ENCODE results near the gene SMIM28. TPM values are rescaled to one million over a fixed set of nuclear protein-coding genes. Genes with fewer than 3 reads are reported as not detected.

The SMIM28 gene
- total and polyA plus RNA-seq, 9 of the 15 experiments (the other 6 are each of a cell fraction or from before 2014, with no cell fraction given): not detected

- Histone ChIP-seq H3K36me3 (ENCODE audit: control insufficient read depth, insufficient read depth, low read length) (no peaks in the 10 kb centered on the region), H3K9me3 (replicated peaks; ENCODE audit: control insufficient read depth, insufficient read depth, low read depth, low read length) (no peaks in the 10 kb centered on the region), H2AFZ (ENCODE audit: low read depth, low read length) (no peak overlapping the region), H3K9me1 (ENCODE audit: control insufficient read depth, insufficient read depth, low read length) (no peaks in the 10 kb centered on the region), H3K4me2 (ENCODE audit: insufficient read depth, low read length) (no peak overlapping the region; the same call in 1 of the 2 replicates), H3K27me3 (ENCODE audit: control insufficient read depth in 2 of 2, insufficient read depth in 2 of 2, low read length in 2 of 2) (peaks cover 24 to 26% of the 10 kb centered on the region in 2 experiments; a peak in 4 of 5 replicates), H4K20me1 (replicated peaks; ENCODE audit: control insufficient read depth, insufficient read depth, low read length) (no peaks in the 10 kb centered on the region), H3K9ac (ENCODE audit: insufficient read depth in 1 of 2, low read depth in 2 of 2, low read length in 2 of 2) (no peak overlapping the region), H3K79me2 (ENCODE audit: control insufficient read depth, insufficient read depth, low read length) (no peaks in the 10 kb centered on the region), H3K27ac (ENCODE audit: extremely low read depth, low read depth, low read length) (no peak overlapping the region), H3K4me1 (replicated peaks in 1 of 2; ENCODE audit: control insufficient read depth in 2 of 2, insufficient read depth in 2 of 2, low read length in 2 of 2) (no peaks in the 10 kb centered on the region; a peak in 3 of 5 replicates), H3K4me3 (no peak overlapping the region)
- WGBS (ENCODE audit: insufficient coverage, low coverage, missing lambda C conversion rate): under 1% methylated on average over 14 of the region's 14 CpGs
- TF ChIP-seq CEBPG (CRISPR knock-in tag; IDR thresholded peaks at IDR 0.05) (no peak), CEBPG (tag; conservative IDR thresholded peaks at IDR 0.05 in 1 of 2, IDR thresholded peaks at IDR 0.05 in 1 of 2) (no peak)
- in situ Hi-C loops (cut with MboI) (no loop called here), intact Hi-C loops (cut with micrococcal nuclease) (no loop called here)
- ATAC-seq (no peak), DNase-seq (ENCODE audit: extremely low read depth in 1 of 4, low spot score in 3 of 4) (no peak), FAIRE-seq (no peak)
- BruUV-seq (replicated peaks): no TSS peak
- ChIA-PET CTCF (ENCODE audit: low intra/inter-chr PET ratio) (no interaction called here), POLR2A (interaction anchor here (1.3 kb wide), 1 partner anchor 9 kb away, joined by 3 read pairs; no protein-coding TSS in a partner anchor)
Measured at GRCh38 chr6:138334000-138334399, 43.7 kb upstream of the SMIM28 start.

GRCh38 chr6:138334963-138335362 lies 42.7 kb upstream of the SMIM28 start:
- no peaks in the 10 kb centered on the region for H3K36me3 ChIP-seq (ENCODE audit: control insufficient read depth, insufficient read depth, low read length)
- H3K27ac ChIP-seq (ENCODE audit: extremely low read depth, low read depth, low read length): no peak overlapping the region
- H3K79me2 ChIP-seq (ENCODE audit: control insufficient read depth, insufficient read depth, low read length): no peaks in the 10 kb centered on the region
- in situ Hi-C loops (cut with MboI): no loop called here
- no peak; the same call in 2 of the 3 replicates for ATAC-seq
- intact Hi-C loops (cut with micrococcal nuclease): no loop called here
- no peaks in the 10 kb centered on the region; a peak in 3 of 5 replicates for H3K4me1 ChIP-seq (replicated peaks in 1 of 2; ENCODE audit: control insufficient read depth in 2 of 2, insufficient read depth in 2 of 2, low read length in 2 of 2)
- no peak overlapping the region for H3K4me3 ChIP-seq
- no peak for DNase-seq (ENCODE audit: extremely low read depth in 1 of 4, low spot score in 3 of 4)
- WGBS (ENCODE audit: insufficient coverage, low coverage, missing lambda C conversion rate): 2% methylated on average over 14 of the region's 14 CpGs
- H3K9me3 ChIP-seq (replicated peaks; ENCODE audit: control insufficient read depth, insufficient read depth, low read depth, low read length): no peaks in the 10 kb centered on the region
- ChIA-PET CTCF (ENCODE audit: low intra/inter-chr PET ratio) (no interaction called here), POLR2A (interaction anchor here (0.7 kb wide), 1 partner anchor 342 kb away, joined by 3 read pairs; no protein-coding TSS in a partner anchor)
- no peak overlapping the region for H2AFZ ChIP-seq (ENCODE audit: low read depth, low read length)
- no peak for FAIRE-seq
- H3K9me1 ChIP-seq (ENCODE audit: control insufficient read depth, insufficient read depth, low read length): no peaks in the 10 kb centered on the region
- H3K4me2 ChIP-seq (ENCODE audit: insufficient read depth, low read length): no peak overlapping the region
- H3K27me3 ChIP-seq (ENCODE audit: control insufficient read depth in 2 of 2, insufficient read depth in 2 of 2, low read length in 2 of 2): peaks cover 24 to 26% of the 10 kb centered on the region in 2 experiments; a peak in 4 of 5 replicates
- no TSS peak for BruUV-seq (replicated peaks)
- TF ChIP-seq POLR2G (IDR thresholded peaks at IDR 0.05; ENCODE audit: low read depth, low read length) (no peak), SUPT5H (IDR thresholded peaks at IDR 0.05) (no peak), MAFK (IDR thresholded peaks at IDR 0.05; ENCODE audit: low read length) (no peak), ZNF707 (CRISPR knock-in tag; conservative IDR thresholded peaks at IDR 0.05) (no peak), E2F4 (CRISPR knock-in tag; IDR thresholded peaks at IDR 0.05; ENCODE audit: low read depth) (no peak), CXXC5 (CRISPR knock-in tag; IDR thresholded peaks at IDR 0.05) (no peak), ZNF57 (CRISPR knock-in tag; IDR thresholded peaks at IDR 0.05) (no peak), TSC22D4 (tag; IDR thresholded peaks at IDR 0.05) (no peak), ZNF174 (CRISPR knock-in tag; IDR thresholded peaks at IDR 0.05) (no peak), TFAM (CRISPR knock-in tag; conservative IDR thresholded peaks at IDR 0.05) (no peak), HMGN3 (IDR thresholded peaks at IDR 0.05; ENCODE audit: borderline replicate concordance, extremely low read depth, insufficient read length, low read depth, low read length) (no peak)
- H4K20me1 ChIP-seq (replicated peaks; ENCODE audit: control insufficient read depth, insufficient read depth, low read length): no peaks in the 10 kb centered on the region
- H3K9ac ChIP-seq (ENCODE audit: insufficient read depth in 1 of 2, low read depth in 2 of 2, low read length in 2 of 2): no peak overlapping the region
